Neural progenitor cell (in vitro differentiated cells): ENCODE measurements around the gene ABCC8. TPM values are rescaled to one million over a fixed set of nuclear protein-coding genes. Genes with fewer than 3 reads are reported as not detected.

Experiments
- DNase-seq: peaks from one replicate; pipeline ENCODE4 v3.0.0-alpha.2; 2016; ENCODE audit warnings: low spot score
- H2AFZ ChIP-seq: fragments of 200-600 bp; sonication (generic); replicated peaks from 2 replicates; pipeline ENCODE4 v1.6.1; 2016; ENCODE audit warnings: antibody characterized with exemption
- H3F3A ChIP-seq: fragments of 200-600 bp; sonication (generic); 2 replicates; pipeline ENCODE4 v1.6.1; 2016; ENCODE audit warnings: antibody characterized with exemption, low read depth
- H3K27ac ChIP-seq: fragments of 200-600 bp; sonication (generic); 2 replicates; pipeline ENCODE4 v1.5.1; 2016; ENCODE audit warnings: mild to moderate bottlenecking
- H3K27me3 ChIP-seq: fragments of 200-600 bp; sonication (generic); 2 replicates; pipeline ENCODE4 v1.6.1; 2016; ENCODE audit warnings: mild to moderate bottlenecking, moderate library complexity
- H3K36me3 ChIP-seq: fragments of 200-600 bp; sonication (generic); 2 replicates; pipeline ENCODE4 v1.5.1; 2016
- H3K4me1 ChIP-seq: fragments of 200-600 bp; sonication (generic); 2 replicates; pipeline ENCODE4 v1.6.1; 2016; ENCODE audit warnings: mixed run types
- H3K4me2 ChIP-seq: fragments of 200-600 bp; sonication (generic); 2 replicates; pipeline ENCODE4 v1.6.1; 2016
- H3K4me3 ChIP-seq: fragments of 200-600 bp; sonication (generic); 2 replicates; pipeline ENCODE4 v1.5.1; 2016
- H3K79me2 ChIP-seq: fragments of 200-600 bp; sonication (generic); 2 replicates; pipeline ENCODE4 v1.6.1; 2016; ENCODE audit warnings: low read depth
- H3K9ac ChIP-seq: fragments of 200-600 bp; sonication (generic); 2 replicates; pipeline ENCODE4 v1.6.1; 2016
- H3K9me3 ChIP-seq: fragments of 200-600 bp; sonication (generic); 2 replicates; pipeline ENCODE4 v1.5.1; 2016; ENCODE audit warnings: low read depth
- H4K20me1 ChIP-seq: fragments of 200-600 bp; sonication (generic); 2 replicates; pipeline ENCODE4 v1.6.1; 2016; ENCODE audit warnings: low read depth
- H3K27ac Mint-ChIP-seq: 3 replicates; pipeline ENCODE4 v1.8.0; 2021; ENCODE audit warnings: mixed read lengths
- H3K27me3 Mint-ChIP-seq: 2 replicates; pipeline ENCODE4 v1.8.0; 2022; ENCODE audit warnings: low read depth, mild to moderate bottlenecking, inconsistent platforms, moderate library complexity, mixed read lengths; ENCODE audit not compliant: insufficient read depth
- H3K36me3 Mint-ChIP-seq: 3 replicates; pipeline ENCODE4 v1.8.0; 2021; ENCODE audit warnings: mixed read lengths
- H3K4me1 Mint-ChIP-seq: 3 replicates; pipeline ENCODE4 v1.8.0; 2021; ENCODE audit warnings: mixed read lengths
- H3K4me3 Mint-ChIP-seq: 3 replicates; pipeline ENCODE4 v1.8.0; 2021; ENCODE audit warnings: mild to moderate bottlenecking, moderate library complexity, mixed read lengths
- H3K9me3 Mint-ChIP-seq: 3 replicates; pipeline ENCODE4 v1.8.0; 2020; ENCODE audit warnings: mixed read lengths
- EZH2 ChIP-seq: fragments of 200-600 bp; sonication (generic); IDR thresholded peaks from 2 replicates; pipeline ENCODE4 v1.6.1; 2017; ENCODE audit warnings: antibody characterized with exemption, mild to moderate bottlenecking, moderate library complexity
- EZH2phosphoT487 ChIP-seq: fragments of 200-600 bp; sonication (generic); IDR thresholded peaks from 2 replicates; pipeline ENCODE4 v1.6.1; 2017; ENCODE audit warnings: antibody characterized with exemption
- total RNA-seq: library from RNA; depleted of rRNA; stranded (reverse); fragments of >200 nt; gene quantifications from 2 replicates; pipeline ENCODE4 v1.2.3, GENCODE V29; 2015; ENCODE audit warnings: low replicate concordance
- TF ChIP-seq, protein P1 (sequence below): fragments of 200-600 bp; sonication (generic); IDR thresholded peaks from 2 replicates; pipeline ENCODE4 v1.5.1; 2017; ENCODE audit warnings: antibody characterized with exemption, mild to moderate bottlenecking

The ABCC8 gene
- total RNA-seq, 1 donor from 2014 or later = 0.32 TPM

DNA sequence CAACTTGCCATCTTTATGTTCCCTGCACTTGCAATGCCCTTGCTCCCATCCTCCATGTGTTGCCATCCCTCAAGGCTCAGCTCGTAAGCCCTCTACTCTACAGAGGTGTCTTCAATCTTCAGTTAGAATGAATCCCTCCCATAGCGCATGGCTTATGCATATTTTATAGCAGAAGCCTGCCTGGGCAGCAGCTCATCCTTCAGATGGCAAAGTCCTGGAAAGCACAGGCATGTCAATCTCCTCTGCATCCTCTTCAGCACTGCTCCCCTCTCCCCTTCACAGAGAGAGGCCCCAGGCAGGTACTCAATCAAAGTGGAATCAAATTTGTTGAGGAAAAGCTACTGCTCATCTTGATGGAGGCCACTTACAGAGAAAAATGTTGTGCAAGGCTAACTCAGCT is 31.1 kb upstream of the ABCC8 start:
- H3K36me3 ChIP-seq = no peaks in the 10 kb centered on the region
- no peaks in the 10 kb centered on the region for H4K20me1 ChIP-seq
- no peaks in the 10 kb centered on the region for H3F3A ChIP-seq
- H3K4me1 Mint-ChIP-seq = peaks cover 10% of the 10 kb centered on the region
- H3K4me1 ChIP-seq = no peaks in the 10 kb centered on the region
- H3K36me3 Mint-ChIP-seq = no peaks in the 10 kb centered on the region
- H3K27me3 Mint-ChIP-seq = peaks cover 2% of the 10 kb centered on the region
- H3K4me2 ChIP-seq = no peak overlapping the region
- no peak overlapping the region for H2AFZ ChIP-seq
- H3K27ac ChIP-seq = no peak overlapping the region
- no peaks in the 10 kb centered on the region for H3K79me2 ChIP-seq
- DNase-seq = no peak
- no peak overlapping the region for H3K4me3 Mint-ChIP-seq
- no peak overlapping the region for H3K4me3 ChIP-seq
- no peaks in the 10 kb centered on the region for H3K9me3 ChIP-seq
- H3K9me3 Mint-ChIP-seq = no peaks in the 10 kb centered on the region
- H3K27me3 ChIP-seq = no peaks in the 10 kb centered on the region
- no peak overlapping the region for H3K9ac ChIP-seq
- no peak overlapping the region for H3K27ac Mint-ChIP-seq
- no peak for TF ChIP-seq EZH2
- TF ChIP-seq EZH2phosphoT487 = no peak
- TF ChIP-seq, protein P1, sequence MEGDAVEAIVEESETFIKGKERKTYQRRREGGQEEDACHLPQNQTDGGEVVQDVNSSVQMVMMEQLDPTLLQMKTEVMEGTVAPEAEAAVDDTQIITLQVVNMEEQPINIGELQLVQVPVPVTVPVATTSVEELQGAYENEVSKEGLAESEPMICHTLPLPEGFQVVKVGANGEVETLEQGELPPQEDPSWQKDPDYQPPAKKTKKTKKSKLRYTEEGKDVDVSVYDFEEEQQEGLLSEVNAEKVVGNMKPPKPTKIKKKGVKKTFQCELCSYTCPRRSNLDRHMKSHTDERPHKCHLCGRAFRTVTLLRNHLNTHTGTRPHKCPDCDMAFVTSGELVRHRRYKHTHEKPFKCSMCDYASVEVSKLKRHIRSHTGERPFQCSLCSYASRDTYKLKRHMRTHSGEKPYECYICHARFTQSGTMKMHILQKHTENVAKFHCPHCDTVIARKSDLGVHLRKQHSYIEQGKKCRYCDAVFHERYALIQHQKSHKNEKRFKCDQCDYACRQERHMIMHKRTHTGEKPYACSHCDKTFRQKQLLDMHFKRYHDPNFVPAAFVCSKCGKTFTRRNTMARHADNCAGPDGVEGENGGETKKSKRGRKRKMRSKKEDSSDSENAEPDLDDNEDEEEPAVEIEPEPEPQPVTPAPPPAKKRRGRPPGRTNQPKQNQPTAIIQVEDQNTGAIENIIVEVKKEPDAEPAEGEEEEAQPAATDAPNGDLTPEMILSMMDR = no peak

DNA sequence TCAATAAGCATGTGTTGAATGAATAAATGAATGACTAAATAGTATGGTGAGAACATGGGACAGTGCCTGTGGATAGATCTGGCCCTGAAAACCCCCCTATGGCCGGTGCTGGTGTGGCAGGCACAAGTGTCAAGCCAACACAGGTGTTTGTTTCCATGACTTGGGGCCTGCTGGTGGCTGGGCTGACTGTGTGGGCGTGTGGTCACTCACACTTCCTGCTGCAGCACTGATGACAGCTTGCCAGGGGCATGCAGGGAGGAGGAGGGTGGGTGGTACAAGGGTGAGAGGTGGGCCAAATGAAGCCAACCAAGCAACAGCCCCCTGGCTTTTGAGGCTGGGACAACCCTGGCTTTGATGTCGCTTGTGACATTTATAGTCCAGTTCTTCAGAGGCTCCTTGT is 30.3 kb upstream of the ABCC8 start:
- H3K36me3 Mint-ChIP-seq = no peaks in the 10 kb centered on the region
- Histone ChIP-seq H3K27me3 (no peaks in the 10 kb centered on the region), H2AFZ (no peak overlapping the region), H3K79me2 (no peaks in the 10 kb centered on the region), H3K4me1 (no peaks in the 10 kb centered on the region), H3F3A (no peaks in the 10 kb centered on the region), H4K20me1 (no peaks in the 10 kb centered on the region), H3K9me3 (no peaks in the 10 kb centered on the region), H3K4me2 (no peak overlapping the region), H3K9ac (no peak overlapping the region), H3K27ac (no peak overlapping the region), H3K4me3 (no peak overlapping the region), H3K36me3 (no peaks in the 10 kb centered on the region)
- no peak overlapping the region for H3K27ac Mint-ChIP-seq
- no peak overlapping the region for H3K4me3 Mint-ChIP-seq
- H3K27me3 Mint-ChIP-seq = peaks cover 4% of the 10 kb centered on the region
- no peak for DNase-seq
- TF ChIP-seq, protein P1 = no peak
- TF ChIP-seq EZH2 (no peak), EZH2phosphoT487 (no peak)
- H3K4me1 Mint-ChIP-seq = peaks cover 9% of the 10 kb centered on the region
- no peaks in the 10 kb centered on the region for H3K9me3 Mint-ChIP-seq

DNA sequence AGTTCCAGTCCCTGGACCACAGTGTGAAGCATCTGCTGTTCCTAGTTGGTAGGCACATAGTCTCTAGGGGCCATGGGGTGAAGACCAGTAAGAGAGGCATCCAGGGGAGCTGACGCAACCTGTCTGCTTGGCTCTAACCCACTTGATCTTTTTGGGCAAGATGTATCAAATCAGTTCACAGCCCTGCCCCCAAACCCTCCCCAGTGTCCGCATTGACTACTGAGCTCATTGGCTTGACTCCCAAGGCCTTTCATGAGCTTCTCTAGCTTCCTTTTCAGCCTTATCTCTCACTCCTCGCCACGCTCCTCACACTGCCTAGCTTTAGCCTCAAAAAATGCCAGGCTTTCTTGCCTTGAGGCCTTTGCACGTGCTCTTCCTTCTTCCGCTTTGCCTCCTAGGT is 29.7 kb upstream of the ABCC8 start:
- Histone ChIP-seq H3K79me2 (no peaks in the 10 kb centered on the region), H3K36me3 (no peaks in the 10 kb centered on the region), H4K20me1 (no peaks in the 10 kb centered on the region), H3K27me3 (no peaks in the 10 kb centered on the region), H2AFZ (no peak overlapping the region), H3K27ac (no peak overlapping the region), H3K9me3 (no peaks in the 10 kb centered on the region), H3F3A (no peaks in the 10 kb centered on the region), H3K4me2 (no peak overlapping the region), H3K9ac (no peak overlapping the region), H3K4me1 (no peaks in the 10 kb centered on the region), H3K4me3 (no peak overlapping the region)
- H3K27ac Mint-ChIP-seq = no peak overlapping the region
- TF ChIP-seq EZH2phosphoT487 (no peak), EZH2 (no peak)
- TF ChIP-seq, protein P1 = no peak
- H3K9me3 Mint-ChIP-seq = no peaks in the 10 kb centered on the region
- H3K27me3 Mint-ChIP-seq = peaks cover 4% of the 10 kb centered on the region
- no peaks in the 10 kb centered on the region for H3K36me3 Mint-ChIP-seq
- peaks cover 9% of the 10 kb centered on the region for H3K4me1 Mint-ChIP-seq
- no peak for DNase-seq
- H3K4me3 Mint-ChIP-seq = no peak overlapping the region

DNA sequence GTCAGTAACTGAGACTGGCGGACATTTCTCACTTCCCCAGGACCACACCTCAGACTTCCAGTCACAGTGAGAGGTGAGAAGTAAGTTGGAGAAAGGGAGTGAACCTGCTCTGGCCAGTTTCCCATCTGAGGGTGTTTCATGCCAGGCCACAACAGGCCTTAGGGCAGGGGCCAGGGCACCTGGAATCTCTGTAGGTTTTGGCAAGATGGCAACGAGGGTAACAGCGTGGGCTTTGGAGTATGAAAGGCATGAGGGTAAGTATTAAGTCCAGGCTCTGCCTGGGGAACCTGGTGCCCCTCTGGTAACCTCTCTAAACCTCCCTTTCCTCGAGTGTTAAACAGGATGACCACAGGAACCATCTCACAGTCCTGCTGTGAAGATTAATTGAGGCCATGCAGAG is 28.5 kb upstream of the ABCC8 start:
- Histone ChIP-seq H3K9me3 (no peaks in the 10 kb centered on the region), H3K27me3 (no peaks in the 10 kb centered on the region), H3K4me2 (no peak overlapping the region), H2AFZ (no peak overlapping the region), H3F3A (no peaks in the 10 kb centered on the region), H3K4me3 (no peak overlapping the region), H3K9ac (no peak overlapping the region), H3K4me1 (no peaks in the 10 kb centered on the region), H3K79me2 (no peaks in the 10 kb centered on the region), H3K27ac (no peak overlapping the region), H3K36me3 (no peaks in the 10 kb centered on the region), H4K20me1 (no peaks in the 10 kb centered on the region)
- Mint-ChIP-seq H3K4me3 (no peak overlapping the region), H3K4me1 (peaks cover 3% of the 10 kb centered on the region), H3K27me3 (peaks cover 5% of the 10 kb centered on the region), H3K36me3 (no peaks in the 10 kb centered on the region), H3K27ac (no peak overlapping the region), H3K9me3 (no peaks in the 10 kb centered on the region)
- no peak for DNase-seq
- TF ChIP-seq EZH2 (no peak), EZH2phosphoT487 (no peak)
- TF ChIP-seq, protein P1 = no peak
